Upper lobe of left lung (tissue), 6 donors: ENCODE results near the gene NUP214. TPM values are rescaled to one million over a fixed set of nuclear protein-coding genes. Genes with fewer than 3 reads are reported as not detected.

Experiments used
- ATAC-seq, 2 donors: fragments of 200-7000 bp; cut with Tn5 transposase; one replicate each; pipeline ENCODE4 v1.9.1; 2022; ENCODE audit warnings: mild to moderate bottlenecking in 2 of 2, moderate library complexity in 2 of 2; ENCODE audit not compliant: low FRiP score in 2 of 2
- DNase-seq, 2 donors: peaks; one replicate each; pipeline ENCODE4 v3.0.0-alpha.2; 2019 to 2020
- H3K27ac ChIP-seq, 4 donors: fragments of 200-600 bp; sonication (generic); one replicate each; pipeline ENCODE4 v1.5.1; 2016 to 2019
- H3K27me3 ChIP-seq, 4 donors: fragments of 200-600 bp; sonication (generic); one replicate each; pipeline ENCODE4 v1.5.1; 2017 to 2019
- H3K36me3 ChIP-seq, 4 donors: fragments of 200-600 bp; sonication (generic); one replicate each; pipeline ENCODE4 v1.5.1; 2016 to 2019
- H3K4me1 ChIP-seq, 4 donors: fragments of 200-600 bp; sonication (generic); one replicate each; pipeline ENCODE4 v1.5.1; 2018 to 2019
- H3K4me3 ChIP-seq, 4 donors: fragments of 200-600 bp; sonication (generic); one replicate each; pipeline ENCODE4 v1.5.1; 2017 to 2019; ENCODE audit warnings: mild to moderate bottlenecking in 2 of 4, moderate library complexity in 1 of 4
- H3K9me3 ChIP-seq, 4 donors: fragments of 200-600 bp; sonication (generic); one replicate each; pipeline ENCODE4 v1.5.1; 2018 to 2019
- CTCF ChIP-seq, 6 experiments: fragments of 450-650 bp in 4 of 6; fragments of 200-600 bp in 2 of 6; sonication (generic) in 2 of 6; IDR thresholded peaks; one replicate each; pipeline ENCODE4 v1.5.1; 2016 to 2019; ENCODE audit warnings: antibody characterized with exemption in 6 of 6
- EP300 ChIP-seq, 4 donors: sonication (generic); formaldehyde crosslinking; IDR thresholded peaks; one replicate each; pipeline ENCODE4 v1.5.1; 2017; ENCODE audit warnings: antibody characterized with exemption in 4 of 4, control low read depth in 2 of 4
- POLR2A ChIP-seq, 4 donors: fragments of 450-650 bp; IDR thresholded peaks; one replicate each; pipeline ENCODE4 v1.5.1; 2016 to 2017; ENCODE audit warnings: antibody characterized with exemption in 4 of 4, mild to moderate bottlenecking in 2 of 4
- POLR2AphosphoS5 ChIP-seq, 2 donors: sonication (generic); formaldehyde crosslinking; IDR thresholded peaks; one replicate each; pipeline ENCODE4 v1.5.1; 2017; ENCODE audit warnings: antibody characterized with exemption in 2 of 2
- WGBS, 2 donors: methylation state at CpG; one replicate each; pipeline ENCODE4 v1.1.5; 2017 to 2018; 5-methylcytosine and 5-hydroxymethylcytosine counted together
- total RNA-seq, 6 donors: library from RNA; depleted of rRNA in 4 of 6; stranded (reverse); fragments of >200 nt in 4 of 6; gene quantifications; one replicate each; pipeline versions ENCODE4 v1.1.0 to v1.2.1, GENCODE V29; 2016 to 2021
- donor health status: DM: no; HTN: no; CAD: no; lungs with moderate emphysema.
- donor health status: DM: no; HTN: yes; CAD: no; lungs with severe emphysema.

Gene NUP214
- total RNA-seq, 6 donors from 2014 or later: 35.3 to 113 (median 44.3) TPM

DNA sequence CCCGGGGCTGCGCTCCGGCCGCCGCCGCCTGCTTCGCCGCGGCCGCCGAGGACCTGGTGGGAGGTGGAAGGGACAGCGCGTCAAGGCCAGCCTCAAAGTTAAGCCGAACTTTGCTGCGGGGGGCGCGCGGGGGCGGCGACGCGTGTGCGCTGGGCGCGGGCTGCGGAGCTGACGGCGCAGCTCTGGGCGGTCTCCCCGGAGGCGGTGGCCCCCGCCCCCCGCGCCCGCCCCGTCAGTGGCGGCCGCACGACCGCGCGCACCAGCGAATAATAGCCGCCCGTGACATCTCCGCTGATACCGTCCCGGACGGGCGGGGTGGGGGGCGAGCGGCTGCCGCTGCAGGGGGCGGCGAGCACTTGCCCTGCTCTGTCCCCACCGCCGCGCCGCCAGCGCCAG is 151.5 kb downstream of the NUP214 start:
- ATAC-seq (peak in 1 of 2 donors; percentile 9), DNase-seq (no peak)
- Histone ChIP-seq H3K27ac (peak overlapping the region; percentile 87 to 93 (median 92)), H3K4me3 (peak overlapping the region; percentile 71 to 86 (median 81)), H3K4me1 (peaks cover 22 to 59% (median 32%) of the 10 kb centered on the region in 4 donors), H3K27me3 (peaks cover 0 to 4% (median 0%) of the 10 kb centered on the region in 4 donors), H3K9me3 (no peaks in the 10 kb centered on the region), H3K36me3 (no peaks in the 10 kb centered on the region)
- 1% methylated on average over 21 of the region's 60 CpGs; no CpG with 5 or more reads in 1 of the 2 donors for WGBS, 2 donors
- TF ChIP-seq EP300 (IDR thresholded peaks at IDR 0.05) (no peak), CTCF (IDR thresholded peaks at IDR 0.05) (no peak), POLR2AphosphoS5 (IDR thresholded peaks at IDR 0.05) (no peak), POLR2A (IDR thresholded peaks at IDR 0.05) (no peak)

GRCh38 chr9:131277287-131277909 is 152.0 kb downstream of the NUP214 start:
- DNase-seq (peak in 1 of 2 donors; percentile 91), ATAC-seq (no peak)
- Histone ChIP-seq H3K4me1 (peaks cover 17 to 56% (median 28%) of the 10 kb centered on the region in 4 donors), H3K27me3 (peaks cover 0 to 8% (median under 1%) of the 10 kb centered on the region in 4 donors), H3K4me3 (peak overlapping the region; percentile 71 to 86 (median 81)), H3K27ac (peak overlapping the region; percentile 87 to 93 (median 92)), H3K9me3 (no peaks in the 10 kb centered on the region), H3K36me3 (no peaks in the 10 kb centered on the region)
- 3% methylated on average over 19 of the region's 78 CpGs; no CpG with 5 or more reads in 1 of the 2 donors for WGBS, 2 donors
- TF ChIP-seq POLR2A (IDR thresholded peaks at IDR 0.05): peak in 1 of 4 donors; percentile 15
- peak in 1 of 6 experiments; percentile 12 for TF ChIP-seq CTCF (IDR thresholded peaks at IDR 0.05)
- no peak for TF ChIP-seq EP300 (IDR thresholded peaks at IDR 0.05)

DNA sequence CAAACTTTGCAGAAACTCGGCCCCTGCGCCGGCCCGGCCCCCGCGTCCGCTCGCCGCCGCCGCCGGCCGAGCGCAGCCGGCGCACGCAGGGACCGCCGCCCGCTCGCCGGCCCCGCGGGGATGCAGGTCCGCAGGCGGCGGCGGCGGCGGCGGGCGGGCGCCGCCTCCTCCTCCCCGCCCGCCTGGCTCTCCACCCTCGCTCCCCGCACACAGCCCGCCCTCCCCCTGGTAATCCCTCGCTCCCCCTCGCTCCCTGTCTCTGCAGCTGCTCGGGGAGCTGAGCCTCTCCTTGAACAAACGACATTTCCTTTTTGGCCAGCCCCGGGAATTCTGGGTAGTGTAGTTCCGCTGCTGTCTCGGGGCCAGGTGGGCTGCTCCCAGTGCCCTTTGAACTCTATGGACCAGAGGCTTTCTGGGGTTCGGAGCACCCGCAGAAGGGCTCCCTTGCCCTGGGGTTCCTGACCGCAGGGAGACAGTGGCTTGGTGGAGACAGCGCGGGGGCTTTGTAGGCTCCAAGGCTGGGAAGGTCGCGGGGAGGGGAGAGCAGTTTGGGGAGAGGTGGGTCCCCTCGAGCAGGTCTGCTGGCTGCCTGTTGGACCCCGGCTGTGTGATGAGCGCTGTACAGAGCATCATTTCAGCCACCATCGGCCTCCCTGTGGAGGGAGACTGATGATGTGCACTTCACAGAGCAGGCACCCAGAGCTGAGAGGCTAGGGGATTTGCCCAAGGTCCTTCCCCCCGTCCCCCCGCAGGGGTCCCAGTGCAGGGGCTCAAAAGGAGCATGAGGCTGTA is 152.7 kb downstream of the NUP214 start:
- peak; percentile 59 to 80 for ATAC-seq

GRCh38 chr9:131278702-131279111 is 153.3 kb downstream of the NUP214 start:
- no peaks in the 10 kb centered on the region for H3K36me3 ChIP-seq
- DNase-seq (peak in 1 of 2 donors; percentile 58), ATAC-seq (peak in 1 of 2 donors; percentile 2)
- H3K27me3 ChIP-seq: peaks cover 0 to 18% (median 5%) of the 10 kb centered on the region in 4 donors
- peaks cover 12 to 51% (median 24%) of the 10 kb centered on the region in 4 donors for H3K4me1 ChIP-seq
- no peak overlapping the region for H3K4me3 ChIP-seq
- peak overlapping the region in 2 of 4 donors; percentile 56 to 93 for H3K27ac ChIP-seq
- no peaks in the 10 kb centered on the region for H3K9me3 ChIP-seq
- WGBS, 2 donors: 49 to 52% methylated on average over 5 to 10 of the region's 10 CpGs
- TF ChIP-seq POLR2AphosphoS5 (IDR thresholded peaks at IDR 0.05) (no peak), POLR2A (IDR thresholded peaks at IDR 0.05) (no peak), EP300 (IDR thresholded peaks at IDR 0.05) (no peak), CTCF (IDR thresholded peaks at IDR 0.05) (no peak)

More for the DNA sequence above, 152.7 kb downstream of the NUP214 start:
- TF ChIP-seq EP300 (IDR thresholded peaks at IDR 0.05): no peak
- TF ChIP-seq POLR2A (IDR thresholded peaks at IDR 0.05): peak in 1 of 4 donors; percentile 37
- TF ChIP-seq CTCF (IDR thresholded peaks at IDR 0.05): no peak
- peak in 1 of 2 donors; percentile 52 for TF ChIP-seq POLR2AphosphoS5 (IDR thresholded peaks at IDR 0.05)
- H3K27ac ChIP-seq: peak overlapping the region; percentile 87 to 93 (median 92)
- no peaks in the 10 kb centered on the region for H3K36me3 ChIP-seq
- 11 to 53% methylated on average over 9 to 25 of the region's 59 CpGs for WGBS, 2 donors
- H3K9me3 ChIP-seq: no peaks in the 10 kb centered on the region
- DNase-seq: peak in 1 of 2 donors; percentile 86
- H3K4me3 ChIP-seq: peak overlapping the region; percentile 71 to 86 (median 81)
- peaks cover 17 to 56% (median 29%) of the 10 kb centered on the region in 4 donors for H3K4me1 ChIP-seq
- peaks cover 0 to 15% (median 4%) of the 10 kb centered on the region in 4 donors for H3K27me3 ChIP-seq
